Prostate gland (tissue), 2 donors: ENCODE results near the gene KCNT2. TPM values are rescaled to one million over a fixed set of nuclear protein-coding genes. Genes with fewer than 3 reads are reported as not detected.
"Not testable (repeated sequence)": the region's sequence is repeated elsewhere in the genome, so short reads cannot be mapped to it uniquely, and the experiment has no call there.

Experiments
- DNase-seq: peaks from one replicate; pipeline ENCODE4 v3.0.0-alpha.2; 2019; ENCODE audit warnings: low spot score
- H3K27ac ChIP-seq, 2 donors: fragments of 200-600 bp; sonication (generic); 2 replicates each; pipeline ENCODE4 v1.5.1; 2017 to 2019
- H3K27me3 ChIP-seq: fragments of 200-600 bp; sonication (generic); replicated peaks from 2 replicates; pipeline ENCODE4 v1.5.1; 2019; ENCODE audit not compliant: insufficient read depth
- H3K36me3 ChIP-seq, 2 donors: fragments of 200-600 bp; sonication (generic); 1 replicate in 1 of 2; 2 replicates in 1 of 2; pipeline versions ENCODE4 v1.5.1 to v1.8.1; 2017 to 2019
- H3K4me1 ChIP-seq: fragments of 200-600 bp; sonication (generic); replicated peaks from 2 replicates; pipeline ENCODE4 v1.5.1; 2019
- H3K4me3 ChIP-seq, 2 donors: fragments of 200-600 bp; sonication (generic); 2 replicates each; pipeline ENCODE4 v1.5.1; 2017 to 2019
- H3K9me3 ChIP-seq: fragments of 200-600 bp; sonication (generic); 2 replicates; pipeline ENCODE4 v1.5.1; 2017
- CTCF ChIP-seq, 4 experiments: fragments of 200-600 bp in 2 of 4; fragments of 450-650 bp in 2 of 4; sonication (generic) in 2 of 4; IDR thresholded peaks; 1 replicate in 3 of 4; 2 replicates in 1 of 4; pipeline ENCODE4 v1.5.1; 2016 to 2019; ENCODE audit warnings: antibody characterized with exemption in 4 of 4, mild to moderate bottlenecking in 2 of 4, moderate library complexity in 2 of 4
- POLR2A ChIP-seq: fragments of 450-650 bp; IDR thresholded peaks from one replicate; pipeline ENCODE4 v1.6.1; 2016; ENCODE audit warnings: antibody characterized with exemption, mild to moderate bottlenecking
- POLR2AphosphoS5 ChIP-seq: sonication (generic); formaldehyde crosslinking; IDR thresholded peaks from one replicate; pipeline ENCODE4 v1.6.1; 2017; ENCODE audit warnings: antibody characterized with exemption
- WGBS: methylation state at CpG from one replicate; pipeline ENCODE4 v1.1.5; 2018; 5-methylcytosine and 5-hydroxymethylcytosine counted together
- intact Hi-C: fragments of 100-400 bp; cut with DNase I; formaldehyde crosslinking; loops from one replicate; pipeline ENCODE4 v1.14.2; 2022
- total RNA-seq, 2 donors: library from RNA; depleted of rRNA; stranded (reverse); fragments of >200 nt; gene quantifications; one replicate each; pipeline ENCODE4 v1.1.0, GENCODE V29; 2016

The KCNT2 gene
- total RNA-seq, 2 donors from 2014 or later = 1.2 to 1.9 TPM

GRCh38 chr1:196513821-196514220, 94.4 kb downstream of the KCNT2 start:
- intact Hi-C loops = no loop called here
- DNase-seq = no peak
- no peaks in the 10 kb centered on the region for H3K9me3 ChIP-seq
- H3K27ac ChIP-seq = no peak overlapping the region
- TF ChIP-seq CTCF (IDR thresholded peaks at IDR 0.05) (no peak), POLR2A (no peak), POLR2AphosphoS5 (no peak)
- no peaks in the 10 kb centered on the region for H3K36me3 ChIP-seq
- whole genome bisulfite sequencing = 74% methylated on average over 2 of the region's 2 CpGs
- H3K4me3 ChIP-seq = no peak overlapping the region
- H3K4me1 ChIP-seq = no peaks in the 10 kb centered on the region
- no peaks in the 10 kb centered on the region for H3K27me3 ChIP-seq

- no peak for TF ChIP-seq CTCF (IDR thresholded peaks at IDR 0.05)
- no peak for TF ChIP-seq POLR2AphosphoS5
- TF ChIP-seq POLR2A = no peak
- no peaks in the 10 kb centered on the region for H3K27me3 ChIP-seq
- no peak overlapping the region for H3K4me3 ChIP-seq
- intact Hi-C loops = no loop called here
- no peak overlapping the region for H3K27ac ChIP-seq
- no peaks in the 10 kb centered on the region for H3K4me1 ChIP-seq
- no peaks in the 10 kb centered on the region for H3K36me3 ChIP-seq
- H3K9me3 ChIP-seq = no peaks in the 10 kb centered on the region
- 80% methylated on average over 1 of the region's 1 CpG for WGBS
- no peak for DNase-seq
Observed at GRCh38 chr1:196510451-196510850, 97.8 kb downstream of the KCNT2 start.

GRCh38 chr1:196504224-196504623, 104.0 kb downstream of the KCNT2 start:
- DNase-seq, H3K4me1 ChIP-seq, H3K36me3 ChIP-seq, H3K27ac ChIP-seq, intact Hi-C loops, H3K27me3 ChIP-seq, H3K4me3 ChIP-seq, H3K9me3 ChIP-seq: not testable (repeated sequence)
- WGBS = 100% methylated on average over 1 of the region's 1 CpG

- Histone ChIP-seq H3K36me3 (no peaks in the 10 kb centered on the region), H3K4me1 (no peaks in the 10 kb centered on the region), H3K9me3 (no peaks in the 10 kb centered on the region), H3K27ac (no peak overlapping the region), H3K4me3 (no peak overlapping the region), H3K27me3 (no peaks in the 10 kb centered on the region)
- 87% methylated on average over 2 of the region's 2 CpGs for WGBS
- no peak for DNase-seq
- TF ChIP-seq POLR2A (no peak), POLR2AphosphoS5 (no peak), CTCF (IDR thresholded peaks at IDR 0.05) (no peak)
- intact Hi-C loops = no loop called here
Observed at GRCh38 chr1:196502437-196502836, 105.8 kb downstream of the KCNT2 start.

GRCh38 chr1:196501760-196502428, 106.3 kb downstream of the KCNT2 start:
- Histone ChIP-seq H3K27ac (no peak overlapping the region), H3K27me3 (no peaks in the 10 kb centered on the region), H3K4me3 (no peak overlapping the region), H3K9me3 (no peaks in the 10 kb centered on the region), H3K36me3 (no peaks in the 10 kb centered on the region), H3K4me1 (no peaks in the 10 kb centered on the region)
- TF ChIP-seq CTCF (IDR thresholded peaks at IDR 0.05) (no peak), POLR2AphosphoS5 (no peak), POLR2A (no peak)
- no peak for DNase-seq
- intact Hi-C loops = no loop called here
- WGBS = 84% methylated on average over 8 of the region's 8 CpGs
